Right atrium auricular region (tissue), 2 donors: Measurements from ENCODE around the gene KRT33B. TPM values are rescaled to one million over a fixed set of nuclear protein-coding genes. Genes with fewer than 3 reads are reported as not detected.

Experiments used
- DNase-seq: peaks from one replicate; pipeline ENCODE4 v3.0.0-alpha.2; 2019; ENCODE audit warnings: low spot score
- H3K27ac ChIP-seq, 2 donors: fragments of 200-600 bp; sonication (generic); 1 replicate in 1 of 2; 2 replicates in 1 of 2; pipeline ENCODE4 v1.5.1; 2016 to 2019
- H3K27me3 ChIP-seq, 2 donors: fragments of 200-600 bp; sonication (generic); one replicate each; pipeline versions ENCODE4 v1.5.1 to v1.6.0; 2017 to 2019
- H3K36me3 ChIP-seq: fragments of 200-600 bp; sonication (generic); one replicate; pipeline ENCODE4 v1.5.1; 2016
- H3K4me1 ChIP-seq, 2 donors: fragments of 200-600 bp; sonication (generic); one replicate each; pipeline versions ENCODE4 v1.5.1 to v1.6.0; 2017 to 2019
- H3K4me3 ChIP-seq, 2 donors: fragments of 200-600 bp; sonication (generic); 1 replicate in 1 of 2; 2 replicates in 1 of 2; pipeline ENCODE4 v1.5.1; 2017 to 2019; ENCODE audit warnings: mild to moderate bottlenecking in 1 of 2, moderate library complexity in 1 of 2
- H3K9me3 ChIP-seq, 2 donors: fragments of 200-600 bp; sonication (generic); one replicate each; pipeline ENCODE4 v1.5.1; 2019
- CTCF ChIP-seq, 2 donors: fragments of 200-600 bp; sonication (generic); IDR thresholded peaks; one replicate each; pipeline ENCODE4 v1.5.1; 2019; ENCODE audit warnings: antibody characterized with exemption in 2 of 2
- total RNA-seq, 2 donors: library from RNA; depleted of rRNA; stranded (reverse); fragments of >200 nt; gene quantifications; one replicate each; pipeline ENCODE4 v1.1.0, GENCODE V29; 2016

The KRT33B gene
- total RNA-seq, 2 donors from 2014 or later: not detected

GRCh38 chr17:41329279-41329948, 40.2 kb downstream of the KRT33B start:
- no peak for DNase-seq
- H3K36me3 ChIP-seq: no peaks in the 10 kb centered on the region
- no peaks in the 10 kb centered on the region for H3K27me3 ChIP-seq
- H3K27ac ChIP-seq: no peak overlapping the region
- no peaks in the 10 kb centered on the region for H3K9me3 ChIP-seq
- no peak overlapping the region for H3K4me3 ChIP-seq
- no peaks in the 10 kb centered on the region for H3K4me1 ChIP-seq
- TF ChIP-seq CTCF (IDR thresholded peaks at IDR 0.05): peak; percentile 33 to 54

GRCh38 chr17:41328207-41328606, 41.4 kb downstream of the KRT33B start:
- no peaks in the 10 kb centered on the region for H3K27me3 ChIP-seq
- H3K27ac ChIP-seq: no peak overlapping the region
- H3K36me3 ChIP-seq: no peaks in the 10 kb centered on the region
- no peaks in the 10 kb centered on the region for H3K4me1 ChIP-seq
- H3K4me3 ChIP-seq: no peak overlapping the region
- DNase-seq: no peak
- TF ChIP-seq CTCF (IDR thresholded peaks at IDR 0.05): no peak
- H3K9me3 ChIP-seq: no peaks in the 10 kb centered on the region

GRCh38 chr17:41327411-41328120, 42.0 kb downstream of the KRT33B start:
- no peak for TF ChIP-seq CTCF (IDR thresholded peaks at IDR 0.05)
- no peaks in the 10 kb centered on the region for H3K36me3 ChIP-seq
- H3K4me3 ChIP-seq: no peak overlapping the region
- no peak for DNase-seq
- H3K27me3 ChIP-seq: no peaks in the 10 kb centered on the region
- no peaks in the 10 kb centered on the region for H3K9me3 ChIP-seq
- no peaks in the 10 kb centered on the region for H3K4me1 ChIP-seq
- no peak overlapping the region for H3K27ac ChIP-seq

DNA sequence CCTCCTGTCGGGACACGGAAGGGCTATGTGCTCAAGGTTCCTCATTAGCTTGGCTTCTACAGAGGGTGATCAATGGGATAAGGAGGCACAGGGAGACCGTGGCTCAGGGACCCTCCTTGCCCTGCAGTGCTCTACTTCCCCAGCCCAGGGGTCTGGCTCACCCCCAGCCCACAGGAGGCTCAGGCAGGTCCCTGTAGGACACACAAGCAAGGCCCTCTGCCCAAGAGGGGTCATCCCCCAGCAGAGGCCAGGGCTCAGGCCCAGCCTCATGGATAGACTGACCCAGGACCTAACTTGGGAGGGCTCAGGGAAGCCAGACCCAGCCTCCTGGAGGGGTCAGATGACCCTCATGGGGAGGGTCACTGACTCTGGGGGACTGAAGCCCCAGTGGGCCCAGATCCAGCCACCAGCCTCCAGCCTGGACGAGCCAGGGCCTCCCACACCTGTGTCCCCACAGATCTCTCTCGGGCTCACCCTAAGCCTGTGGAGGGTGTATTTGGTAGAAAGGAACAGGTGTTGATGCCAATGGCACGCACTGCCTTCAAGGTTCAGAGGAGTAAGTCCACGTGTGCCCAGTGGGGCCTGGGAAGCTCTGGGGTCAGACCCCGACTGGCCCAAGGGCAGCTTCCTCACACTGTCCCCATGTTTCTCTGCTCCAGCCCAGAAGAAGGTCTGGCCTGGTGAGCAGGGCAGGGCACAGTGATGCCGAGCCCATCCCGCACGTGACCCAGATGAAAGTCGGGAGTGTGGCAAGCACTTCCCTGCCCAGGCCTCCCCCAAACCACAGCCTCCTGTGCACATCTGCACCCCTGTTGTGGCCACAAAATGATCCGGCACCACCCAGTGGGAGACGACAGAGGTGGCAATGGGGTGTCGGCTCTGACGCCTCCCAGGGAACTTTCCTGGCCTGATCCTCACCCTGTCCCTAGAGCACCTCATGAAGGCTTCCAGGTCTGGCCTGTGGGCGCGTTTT, 43.2 kb downstream of the KRT33B start:
- Histone ChIP-seq H3K36me3 (no peaks in the 10 kb centered on the region), H3K4me1 (no peaks in the 10 kb centered on the region), H3K27me3 (no peaks in the 10 kb centered on the region), H3K9me3 (no peaks in the 10 kb centered on the region), H3K4me3 (no peak overlapping the region), H3K27ac (no peak overlapping the region)
- TF ChIP-seq CTCF (IDR thresholded peaks at IDR 0.05): no peak
- DNase-seq: no peak

GRCh38 chr17:41325611-41326010, 44.0 kb downstream of the KRT33B start:
- DNase-seq: no peak
- no peaks in the 10 kb centered on the region for H3K36me3 ChIP-seq
- H3K4me1 ChIP-seq: no peaks in the 10 kb centered on the region
- no peak overlapping the region for H3K4me3 ChIP-seq
- H3K27ac ChIP-seq: no peak overlapping the region
- H3K9me3 ChIP-seq: peaks cover 0 to 1% of the 10 kb centered on the region in 2 donors
- TF ChIP-seq CTCF (IDR thresholded peaks at IDR 0.05): no peak
- H3K27me3 ChIP-seq: no peaks in the 10 kb centered on the region
